H1 (cell line): Measurements from ENCODE around the gene FRMD4A. TPM values are rescaled to one million over a fixed set of nuclear protein-coding genes. Genes with fewer than 3 reads are reported as not detected.

Experiments
- CREB1 ChIP-seq: IDR thresholded peaks from 2 replicates; pipeline ENCODE4 v1.6.1; 2012; ENCODE audit warnings: inconsistent platforms
- RAD21 ChIP-seq, 2 experiments: IDR thresholded peaks in 1 of 2; conservative IDR thresholded peaks in 1 of 2; 2 replicates each; pipeline ENCODE4 v1.6.1; 2011; ENCODE audit warnings: low read depth in 2 of 2, low read length in 2 of 2, improper control_type of control experiment in 1 of 2, inconsistent platforms in 1 of 2, mild to moderate bottlenecking in 1 of 2, moderate library complexity in 1 of 2
- SP4 ChIP-seq: IDR thresholded peaks from 2 replicates; pipeline ENCODE4 v1.6.1; 2012; ENCODE audit warnings: low read length, inconsistent platforms
- TEAD4 ChIP-seq: IDR thresholded peaks from 2 replicates; pipeline ENCODE4 v1.6.1; 2012; ENCODE audit warnings: low read depth, low read length, inconsistent platforms, mixed read lengths
- polyA plus RNA-seq, 7 experiments: library from polyadenylated mRNA; depleted of rRNA in 3 of 7; stranded (reverse) in 5 of 7; unstranded in 2 of 7; fragments of >200 nt in 5 of 7; fragments of 200-250 nt in 2 of 7; gene quantifications; 1 replicate in 5 of 7; 2 replicates in 1 of 7; 4 replicates in 1 of 7; pipeline versions ENCODE4 v1.2.1 to v1.2.3, GENCODE V29; 2011 to 2013; ENCODE audit warnings: missing spikeins in 2 of 7, mixed read lengths in 2 of 7
- total RNA-seq: library from RNA; stranded (reverse); fragmentation: NEBNext Ultra II Directional; extraction: Animal tissue kit (Norgen Biotek cat#: 25700); gene quantifications from 2 replicates; pipeline ENCODE4 v1.2.1, GENCODE V29; 2021
- TF ChIP-seq, protein P1 (sequence below): fragments of 300-600 bp; sonication (generic); IDR thresholded peaks from 2 replicates; pipeline ENCODE4 v1.7.1; 2012; ENCODE audit warnings: low read length, moderate library complexity, mild to moderate bottlenecking, inconsistent platforms; ENCODE audit not compliant: insufficient replicate concordance

The FRMD4A gene
- total and polyA plus RNA-seq, 2 of the 8 experiments (the other 6 are each of a cell fraction or from before 2014, with no cell fraction given), result 38.6 to 39.6 TPM

GRCh38 chr10:14022954-14023672 is 307.6 kb downstream of the FRMD4A start (continued):
- TF ChIP-seq, protein P1, sequence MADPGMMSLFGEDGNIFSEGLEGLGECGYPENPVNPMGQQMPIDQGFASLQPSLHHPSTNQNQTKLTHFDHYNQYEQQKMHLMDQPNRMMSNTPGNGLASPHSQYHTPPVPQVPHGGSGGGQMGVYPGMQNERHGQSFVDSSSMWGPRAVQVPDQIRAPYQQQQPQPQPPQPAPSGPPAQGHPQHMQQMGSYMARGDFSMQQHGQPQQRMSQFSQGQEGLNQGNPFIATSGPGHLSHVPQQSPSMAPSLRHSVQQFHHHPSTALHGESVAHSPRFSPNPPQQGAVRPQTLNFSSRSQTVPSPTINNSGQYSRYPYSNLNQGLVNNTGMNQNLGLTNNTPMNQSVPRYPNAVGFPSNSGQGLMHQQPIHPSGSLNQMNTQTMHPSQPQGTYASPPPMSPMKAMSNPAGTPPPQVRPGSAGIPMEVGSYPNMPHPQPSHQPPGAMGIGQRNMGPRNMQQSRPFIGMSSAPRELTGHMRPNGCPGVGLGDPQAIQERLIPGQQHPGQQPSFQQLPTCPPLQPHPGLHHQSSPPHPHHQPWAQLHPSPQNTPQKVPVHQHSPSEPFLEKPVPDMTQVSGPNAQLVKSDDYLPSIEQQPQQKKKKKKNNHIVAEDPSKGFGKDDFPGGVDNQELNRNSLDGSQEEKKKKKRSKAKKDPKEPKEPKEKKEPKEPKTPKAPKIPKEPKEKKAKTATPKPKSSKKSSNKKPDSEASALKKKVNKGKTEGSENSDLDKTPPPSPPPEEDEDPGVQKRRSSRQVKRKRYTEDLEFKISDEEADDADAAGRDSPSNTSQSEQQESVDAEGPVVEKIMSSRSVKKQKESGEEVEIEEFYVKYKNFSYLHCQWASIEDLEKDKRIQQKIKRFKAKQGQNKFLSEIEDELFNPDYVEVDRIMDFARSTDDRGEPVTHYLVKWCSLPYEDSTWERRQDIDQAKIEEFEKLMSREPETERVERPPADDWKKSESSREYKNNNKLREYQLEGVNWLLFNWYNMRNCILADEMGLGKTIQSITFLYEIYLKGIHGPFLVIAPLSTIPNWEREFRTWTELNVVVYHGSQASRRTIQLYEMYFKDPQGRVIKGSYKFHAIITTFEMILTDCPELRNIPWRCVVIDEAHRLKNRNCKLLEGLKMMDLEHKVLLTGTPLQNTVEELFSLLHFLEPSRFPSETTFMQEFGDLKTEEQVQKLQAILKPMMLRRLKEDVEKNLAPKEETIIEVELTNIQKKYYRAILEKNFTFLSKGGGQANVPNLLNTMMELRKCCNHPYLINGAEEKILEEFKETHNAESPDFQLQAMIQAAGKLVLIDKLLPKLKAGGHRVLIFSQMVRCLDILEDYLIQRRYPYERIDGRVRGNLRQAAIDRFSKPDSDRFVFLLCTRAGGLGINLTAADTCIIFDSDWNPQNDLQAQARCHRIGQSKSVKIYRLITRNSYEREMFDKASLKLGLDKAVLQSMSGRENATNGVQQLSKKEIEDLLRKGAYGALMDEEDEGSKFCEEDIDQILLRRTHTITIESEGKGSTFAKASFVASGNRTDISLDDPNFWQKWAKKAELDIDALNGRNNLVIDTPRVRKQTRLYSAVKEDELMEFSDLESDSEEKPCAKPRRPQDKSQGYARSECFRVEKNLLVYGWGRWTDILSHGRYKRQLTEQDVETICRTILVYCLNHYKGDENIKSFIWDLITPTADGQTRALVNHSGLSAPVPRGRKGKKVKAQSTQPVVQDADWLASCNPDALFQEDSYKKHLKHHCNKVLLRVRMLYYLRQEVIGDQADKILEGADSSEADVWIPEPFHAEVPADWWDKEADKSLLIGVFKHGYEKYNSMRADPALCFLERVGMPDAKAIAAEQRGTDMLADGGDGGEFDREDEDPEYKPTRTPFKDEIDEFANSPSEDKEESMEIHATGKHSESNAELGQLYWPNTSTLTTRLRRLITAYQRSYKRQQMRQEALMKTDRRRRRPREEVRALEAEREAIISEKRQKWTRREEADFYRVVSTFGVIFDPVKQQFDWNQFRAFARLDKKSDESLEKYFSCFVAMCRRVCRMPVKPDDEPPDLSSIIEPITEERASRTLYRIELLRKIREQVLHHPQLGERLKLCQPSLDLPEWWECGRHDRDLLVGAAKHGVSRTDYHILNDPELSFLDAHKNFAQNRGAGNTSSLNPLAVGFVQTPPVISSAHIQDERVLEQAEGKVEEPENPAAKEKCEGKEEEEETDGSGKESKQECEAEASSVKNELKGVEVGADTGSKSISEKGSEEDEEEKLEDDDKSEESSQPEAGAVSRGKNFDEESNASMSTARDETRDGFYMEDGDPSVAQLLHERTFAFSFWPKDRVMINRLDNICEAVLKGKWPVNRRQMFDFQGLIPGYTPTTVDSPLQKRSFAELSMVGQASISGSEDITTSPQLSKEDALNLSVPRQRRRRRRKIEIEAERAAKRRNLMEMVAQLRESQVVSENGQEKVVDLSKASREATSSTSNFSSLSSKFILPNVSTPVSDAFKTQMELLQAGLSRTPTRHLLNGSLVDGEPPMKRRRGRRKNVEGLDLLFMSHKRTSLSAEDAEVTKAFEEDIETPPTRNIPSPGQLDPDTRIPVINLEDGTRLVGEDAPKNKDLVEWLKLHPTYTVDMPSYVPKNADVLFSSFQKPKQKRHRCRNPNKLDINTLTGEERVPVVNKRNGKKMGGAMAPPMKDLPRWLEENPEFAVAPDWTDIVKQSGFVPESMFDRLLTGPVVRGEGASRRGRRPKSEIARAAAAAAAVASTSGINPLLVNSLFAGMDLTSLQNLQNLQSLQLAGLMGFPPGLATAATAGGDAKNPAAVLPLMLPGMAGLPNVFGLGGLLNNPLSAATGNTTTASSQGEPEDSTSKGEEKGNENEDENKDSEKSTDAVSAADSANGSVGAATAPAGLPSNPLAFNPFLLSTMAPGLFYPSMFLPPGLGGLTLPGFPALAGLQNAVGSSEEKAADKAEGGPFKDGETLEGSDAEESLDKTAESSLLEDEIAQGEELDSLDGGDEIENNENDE, result no peak
- TF ChIP-seq CREB1, result no peak
- TF ChIP-seq RAD21 (IDR thresholded peaks at IDR 0.05 in 1 of 2, conservative IDR thresholded peaks at IDR 0.05 in 1 of 2; ENCODE audit: low read depth in 2 of 2, low read length in 2 of 2), result no peak
- no peak for TF ChIP-seq SP4
- no peak for TF ChIP-seq TEAD4
